ENCODE measurements around the gene CCDC106. TPM values are rescaled to one million over a fixed set of nuclear protein-coding genes. Genes with fewer than 3 reads are reported as not detected.

CCDC106 gene
- total RNA-seq, 1 experiment from 2014 or later = 19.9 TPM

DNA sequence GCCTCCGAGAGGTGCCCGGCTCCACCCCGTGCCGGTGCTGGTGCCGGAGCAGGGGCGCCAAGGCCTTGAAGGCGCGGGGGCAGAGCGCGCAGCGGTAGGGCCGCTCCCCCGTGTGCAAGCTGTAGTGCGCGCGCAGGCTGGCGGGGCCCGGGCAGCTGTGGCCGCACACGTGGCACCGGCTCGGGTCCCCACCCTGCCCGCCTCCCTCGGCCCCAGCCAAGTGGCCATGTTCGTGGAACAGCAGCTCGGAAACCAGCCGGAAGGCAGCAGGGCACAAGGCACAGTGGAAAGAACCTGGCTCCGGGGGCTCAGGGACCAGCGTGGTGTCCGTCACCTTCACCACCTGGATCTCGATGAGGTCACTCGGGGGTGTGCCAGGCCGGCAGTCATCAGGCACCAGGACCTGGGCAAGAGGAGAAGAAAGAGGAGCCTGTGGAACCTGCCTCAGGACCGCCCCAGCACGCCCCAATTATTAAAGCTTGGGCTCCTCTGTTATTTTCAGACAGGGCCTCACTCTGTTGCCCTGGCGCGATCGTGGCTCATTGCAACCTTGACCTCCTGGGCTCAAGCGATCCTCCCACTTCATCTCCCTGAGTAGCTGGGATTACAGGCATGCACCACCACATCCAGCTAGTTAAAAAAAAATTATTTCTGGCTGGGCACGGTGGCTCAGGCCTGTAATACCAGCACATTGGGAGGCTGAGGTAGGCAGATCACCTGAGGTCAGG, 25.6 kb upstream of the CCDC106 start:
- no peaks in the 10 kb centered on the region for H4K20me1 ChIP-seq (ENCODE audit: control insufficient read depth, insufficient read depth, insufficient read length)
- H2BK12ac ChIP-seq (ENCODE audit: insufficient read length, low read depth, low read length) = no peak overlapping the region
- no peaks in the 10 kb centered on the region for H3K79me2 ChIP-seq (ENCODE audit: insufficient read depth, low read length)
- no peaks in the 10 kb centered on the region for H3K27me3 ChIP-seq (ENCODE audit: insufficient read depth, low read length)
- no peak overlapping the region for H3K4me3 Mint-ChIP-seq
- no peak overlapping the region for H2BK15ac ChIP-seq (ENCODE audit: low read depth, low read length)
- no peaks in the 10 kb centered on the region for H3K9me3 ChIP-seq (ENCODE audit: control insufficient read depth, low read depth, low read length)
- DNase-seq = no peak
- no peak overlapping the region for H2BK20ac ChIP-seq (ENCODE audit: low read depth, low read length, poor library complexity, severe bottlenecking)
- WGBS (ENCODE audit: extremely low coverage, insufficient read length, low lambda C conversion rate) = no CpG with 5 or more reads among the region's 40 CpGs
- H3K14ac ChIP-seq (ENCODE audit: insufficient read depth, low read length) = no peak overlapping the region
- TF ChIP-seq, protein P1, sequence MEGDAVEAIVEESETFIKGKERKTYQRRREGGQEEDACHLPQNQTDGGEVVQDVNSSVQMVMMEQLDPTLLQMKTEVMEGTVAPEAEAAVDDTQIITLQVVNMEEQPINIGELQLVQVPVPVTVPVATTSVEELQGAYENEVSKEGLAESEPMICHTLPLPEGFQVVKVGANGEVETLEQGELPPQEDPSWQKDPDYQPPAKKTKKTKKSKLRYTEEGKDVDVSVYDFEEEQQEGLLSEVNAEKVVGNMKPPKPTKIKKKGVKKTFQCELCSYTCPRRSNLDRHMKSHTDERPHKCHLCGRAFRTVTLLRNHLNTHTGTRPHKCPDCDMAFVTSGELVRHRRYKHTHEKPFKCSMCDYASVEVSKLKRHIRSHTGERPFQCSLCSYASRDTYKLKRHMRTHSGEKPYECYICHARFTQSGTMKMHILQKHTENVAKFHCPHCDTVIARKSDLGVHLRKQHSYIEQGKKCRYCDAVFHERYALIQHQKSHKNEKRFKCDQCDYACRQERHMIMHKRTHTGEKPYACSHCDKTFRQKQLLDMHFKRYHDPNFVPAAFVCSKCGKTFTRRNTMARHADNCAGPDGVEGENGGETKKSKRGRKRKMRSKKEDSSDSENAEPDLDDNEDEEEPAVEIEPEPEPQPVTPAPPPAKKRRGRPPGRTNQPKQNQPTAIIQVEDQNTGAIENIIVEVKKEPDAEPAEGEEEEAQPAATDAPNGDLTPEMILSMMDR (conservative IDR thresholded peaks at IDR 0.05) = no peak
- peaks cover 8 to 14% of the 10 kb centered on the region in 2 experiments for H3K4me1 Mint-ChIP-seq
- no peak overlapping the region for H4K5ac ChIP-seq (ENCODE audit: insufficient read length, low read depth, low read length)
- no peak overlapping the region for H2AK5ac ChIP-seq (ENCODE audit: insufficient read length, low read length)
- peaks cover 5% of the 10 kb centered on the region for H3K27me3 Mint-ChIP-seq (ENCODE audit: low read depth)
- no peak overlapping the region for H3K4me2 ChIP-seq (ENCODE audit: insufficient read depth, insufficient read length, low read length)
- no peak overlapping the region for H2BK5ac ChIP-seq (ENCODE audit: insufficient read length, low read length)
- no peak overlapping the region for H3K23ac ChIP-seq (ENCODE audit: insufficient read length, low read depth, low read length)
- peaks cover 15 to 31% (median 27%) of the 10 kb centered on the region in 3 experiments; a peak in 6 of 7 replicates for H3K36me3 Mint-ChIP-seq (ENCODE audit: insufficient read depth in 1 of 3, low read depth in 3 of 3)
- no peak overlapping the region for H3K4ac ChIP-seq (ENCODE audit: low read depth, low read length)
- H3K56ac ChIP-seq (ENCODE audit: insufficient read length, low read depth, low read length) = no peak overlapping the region
- H2AFZ ChIP-seq (ENCODE audit: low read length) = no peak overlapping the region
- no peak overlapping the region for H3K9ac ChIP-seq (ENCODE audit: extremely low read depth, insufficient read length, low read length)
- no peak overlapping the region for H3K27ac ChIP-seq (ENCODE audit: insufficient read length, low read depth, low read length)
- H2BK120ac ChIP-seq (ENCODE audit: low read depth, low read length, poor library complexity, severe bottlenecking) = no peak overlapping the region
- H3K23me2 ChIP-seq (ENCODE audit: insufficient read length, low read depth, low read length, poor library complexity, severe bottlenecking) = no peaks in the 10 kb centered on the region
- no peaks in the 10 kb centered on the region for H3K4me1 ChIP-seq (ENCODE audit: insufficient read depth, low read length)
- H3K18ac ChIP-seq (ENCODE audit: insufficient read length, low read depth, low read length) = no peak overlapping the region
- H3T11ph ChIP-seq (ENCODE audit: low read length) = no peak overlapping the region
- no peak overlapping the region for H4K8ac ChIP-seq (replicated peaks; ENCODE audit: insufficient read length, low read depth, low read length)
- H3K27ac Mint-ChIP-seq = no peak overlapping the region
- H3K9me3 Mint-ChIP-seq = no peaks in the 10 kb centered on the region; a peak in 1 of 5 replicates
- no peak overlapping the region for H4K91ac ChIP-seq (ENCODE audit: insufficient read length, low read depth, low read length)
- H3K79me1 ChIP-seq (ENCODE audit: insufficient read depth, low read depth, low read length, poor library complexity, severe bottlenecking) = no peaks in the 10 kb centered on the region

Measured in H9 (cell line).